ENCODE data around the gene ANKRD9.
"Not testable (repeated sequence)": the region's sequence is repeated elsewhere in the genome, so short reads cannot be mapped to it uniquely, and the experiment has no call there.

The ANKRD9 gene, protein sequence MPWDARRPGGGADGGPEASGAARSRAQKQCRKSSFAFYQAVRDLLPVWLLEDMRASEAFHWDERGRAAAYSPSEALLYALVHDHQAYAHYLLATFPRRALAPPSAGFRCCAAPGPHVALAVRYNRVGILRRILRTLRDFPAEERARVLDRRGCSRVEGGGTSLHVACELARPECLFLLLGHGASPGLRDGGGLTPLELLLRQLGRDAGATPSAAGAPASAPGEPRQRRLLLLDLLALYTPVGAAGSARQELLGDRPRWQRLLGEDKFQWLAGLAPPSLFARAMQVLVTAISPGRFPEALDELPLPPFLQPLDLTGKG

DNA sequence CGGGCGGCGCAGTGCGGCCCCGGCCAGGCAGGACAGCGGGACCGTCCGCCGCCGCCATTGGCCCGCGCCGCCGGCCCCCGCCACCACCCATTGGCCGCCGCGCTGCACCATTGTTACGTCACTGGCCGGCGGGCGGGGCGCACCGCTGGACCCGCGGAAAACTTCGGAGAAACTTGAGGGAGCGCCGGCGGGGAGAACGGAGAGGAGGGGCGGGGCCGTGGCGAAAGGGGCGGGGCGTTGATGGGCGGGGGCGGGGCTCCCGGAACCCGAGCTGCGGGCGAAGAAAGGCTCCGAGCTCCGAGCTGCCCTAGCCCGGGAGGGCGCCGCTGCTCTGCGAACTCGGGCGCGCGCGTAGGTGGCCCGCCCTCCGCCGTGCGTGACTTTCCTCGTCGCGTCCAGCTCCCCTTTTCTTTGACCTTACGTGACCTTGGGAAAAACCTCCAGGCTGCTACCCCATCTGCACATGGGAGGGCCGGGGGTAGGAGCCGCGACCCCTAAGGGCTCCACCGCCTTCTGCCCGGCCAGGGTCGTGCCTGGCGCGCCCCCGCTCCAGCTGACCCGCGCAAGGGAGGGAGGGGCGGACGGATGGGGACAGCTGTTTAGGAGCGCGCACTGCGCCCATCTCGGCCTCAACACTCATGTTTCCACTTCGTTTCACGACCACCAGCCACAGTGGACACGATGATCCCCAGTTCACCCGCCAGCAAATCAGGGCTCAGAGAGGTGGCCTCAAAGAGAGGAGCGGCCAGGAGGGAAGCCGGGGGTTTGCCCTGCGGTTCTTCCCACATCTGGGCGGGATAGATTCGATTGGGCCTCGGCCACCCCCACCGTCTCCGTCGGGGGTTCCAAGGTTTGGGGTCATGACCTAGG lies at the start of gene ANKRD9:
TSS of gene ANKRD9 (minus strand) at position 31 of the 870 bp plus-strand sequence. CDS start 1,887 bp downstream, outside the sequence.
- DNase-seq: peak; percentile 87 to 91

DNA sequence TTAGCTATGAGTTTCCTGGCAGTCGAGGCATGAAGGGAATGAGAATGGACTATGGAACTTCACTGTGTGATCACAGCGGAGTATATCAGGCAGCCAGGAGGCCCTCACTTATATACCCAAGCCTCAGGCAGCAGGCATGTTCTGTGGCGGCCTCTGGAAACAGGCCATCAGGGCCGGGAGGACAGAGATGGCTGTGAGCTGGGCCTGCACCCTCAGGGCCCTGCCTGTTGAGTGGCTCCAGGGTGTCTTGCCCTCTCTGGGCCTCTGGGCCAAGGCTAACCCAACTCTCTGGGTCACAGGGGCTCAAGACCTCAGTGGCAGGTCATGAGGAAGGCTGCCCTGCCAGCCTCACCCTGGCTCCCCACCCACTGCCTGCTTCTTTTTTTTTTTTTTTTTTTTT lies 49.0 kb upstream of the ANKRD9 start:
- no peak for DNase-seq

DNA sequence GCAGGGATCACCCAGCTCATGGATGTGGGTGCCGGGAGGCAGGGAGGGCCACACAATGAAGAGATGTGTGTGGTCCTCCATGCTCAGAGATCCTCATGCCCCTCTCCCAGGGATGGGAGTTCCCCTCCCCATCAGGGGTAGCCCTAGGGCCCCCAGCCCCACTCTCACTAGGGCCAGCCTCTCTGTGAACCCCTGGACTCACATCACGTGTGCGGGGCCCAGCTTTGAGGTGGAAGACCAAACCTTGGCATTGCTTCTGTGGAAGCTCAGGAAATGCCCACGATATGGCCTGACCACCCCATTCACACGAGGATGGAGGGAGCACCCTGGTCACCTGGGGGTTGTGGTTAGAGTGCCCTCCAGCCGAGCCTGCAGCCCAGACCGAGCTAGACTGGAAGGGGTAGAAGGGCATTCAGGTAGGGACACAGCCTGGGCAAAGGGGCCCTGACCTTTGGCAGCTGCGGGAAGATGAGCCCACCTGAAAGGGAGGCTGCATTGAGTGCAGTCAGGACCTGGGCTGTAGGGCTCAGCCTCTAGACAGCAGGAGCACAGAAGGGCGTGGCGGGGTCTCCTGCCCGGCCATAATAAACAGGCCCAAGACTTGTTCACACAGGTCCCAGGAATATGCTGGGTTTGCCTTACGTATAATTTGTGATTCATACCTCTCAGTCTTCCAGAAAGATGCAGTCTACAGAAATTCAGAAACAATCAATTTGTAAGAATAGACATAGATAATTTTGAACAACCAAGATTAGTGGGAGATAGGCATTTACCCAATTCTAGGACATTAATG lies 48.1 kb upstream of the ANKRD9 start:
- DNase-seq: no peak

DNA sequence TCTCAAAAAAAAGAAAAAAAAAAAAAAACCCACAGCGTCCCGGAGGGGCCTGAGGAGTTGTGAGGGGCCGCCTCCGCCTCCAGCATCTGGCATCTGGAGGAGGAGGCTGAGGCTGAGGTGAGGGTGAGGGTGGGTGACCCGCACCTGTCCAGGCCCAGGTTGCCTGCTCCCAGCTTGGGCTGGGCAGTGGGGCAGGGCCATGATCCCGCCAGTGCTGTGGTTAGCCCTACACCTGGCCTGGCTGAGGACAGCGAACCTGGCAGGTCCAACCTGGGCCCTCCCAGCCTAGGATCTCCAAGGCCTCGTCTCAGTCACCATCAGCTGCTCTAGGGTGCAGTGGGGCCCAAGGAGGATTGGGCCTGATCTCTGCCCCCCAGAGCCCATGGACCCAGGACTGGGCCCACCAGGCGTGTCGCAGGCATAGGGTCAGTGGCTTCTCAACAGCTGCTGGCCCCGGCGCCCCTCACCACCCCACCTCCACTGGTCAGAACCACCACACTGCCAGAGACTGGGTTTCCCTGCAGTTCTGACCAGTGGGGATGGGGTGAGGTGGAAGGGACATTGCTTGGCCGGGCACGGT lies 46.6 kb upstream of the ANKRD9 start:
- DNase-seq: no peak

DNA sequence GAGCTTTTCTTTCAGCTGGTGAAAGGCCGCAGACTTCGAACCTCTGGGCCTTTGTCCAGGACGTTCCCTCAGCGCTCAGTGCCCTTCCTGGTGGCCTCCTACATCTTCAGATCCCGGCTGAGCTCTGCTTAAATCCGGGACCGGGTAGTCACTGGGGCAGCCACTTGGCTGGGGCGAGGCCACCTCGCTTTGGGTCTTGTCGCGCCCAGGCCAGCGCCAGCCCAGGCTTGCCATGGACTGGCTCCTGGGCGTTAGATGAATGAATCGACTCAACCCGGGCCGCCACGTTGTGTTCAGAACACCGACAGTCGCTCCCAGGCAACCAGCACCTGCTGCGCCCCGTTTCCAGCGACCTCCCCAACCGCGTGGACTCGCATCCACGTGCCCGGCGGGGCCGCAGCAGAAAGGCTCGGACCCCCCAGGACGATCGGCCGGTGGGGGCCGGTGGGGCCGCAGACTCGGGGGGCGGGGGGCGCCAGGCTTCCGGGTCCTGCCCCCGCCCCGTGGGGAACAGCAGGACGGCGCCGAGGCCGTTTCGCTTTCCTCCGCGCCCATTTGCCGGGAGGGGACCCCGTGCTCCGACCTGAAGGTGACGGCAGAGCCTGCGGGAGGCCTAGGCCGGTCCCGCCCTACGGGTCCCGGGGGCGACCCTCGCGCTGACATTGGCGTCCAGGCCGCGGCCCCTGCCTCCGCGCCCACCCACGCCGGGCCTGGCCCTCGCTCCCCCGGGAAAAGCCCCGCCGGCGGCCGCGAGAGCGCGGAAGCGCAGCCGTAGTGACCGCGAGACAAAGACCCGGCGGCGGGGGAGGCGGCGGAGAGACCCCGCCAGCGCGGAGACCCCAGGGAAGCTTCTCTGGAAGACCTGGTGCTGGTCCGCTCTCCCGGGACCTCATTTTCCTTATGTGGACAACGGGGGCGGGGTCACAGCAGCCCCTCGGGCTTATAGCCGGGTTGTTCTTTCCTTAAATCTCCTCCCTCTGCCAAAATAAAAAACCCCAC lies 45.5 kb upstream of the ANKRD9 start:
- DNase-seq: peak; percentile 15 to 56

DNA sequence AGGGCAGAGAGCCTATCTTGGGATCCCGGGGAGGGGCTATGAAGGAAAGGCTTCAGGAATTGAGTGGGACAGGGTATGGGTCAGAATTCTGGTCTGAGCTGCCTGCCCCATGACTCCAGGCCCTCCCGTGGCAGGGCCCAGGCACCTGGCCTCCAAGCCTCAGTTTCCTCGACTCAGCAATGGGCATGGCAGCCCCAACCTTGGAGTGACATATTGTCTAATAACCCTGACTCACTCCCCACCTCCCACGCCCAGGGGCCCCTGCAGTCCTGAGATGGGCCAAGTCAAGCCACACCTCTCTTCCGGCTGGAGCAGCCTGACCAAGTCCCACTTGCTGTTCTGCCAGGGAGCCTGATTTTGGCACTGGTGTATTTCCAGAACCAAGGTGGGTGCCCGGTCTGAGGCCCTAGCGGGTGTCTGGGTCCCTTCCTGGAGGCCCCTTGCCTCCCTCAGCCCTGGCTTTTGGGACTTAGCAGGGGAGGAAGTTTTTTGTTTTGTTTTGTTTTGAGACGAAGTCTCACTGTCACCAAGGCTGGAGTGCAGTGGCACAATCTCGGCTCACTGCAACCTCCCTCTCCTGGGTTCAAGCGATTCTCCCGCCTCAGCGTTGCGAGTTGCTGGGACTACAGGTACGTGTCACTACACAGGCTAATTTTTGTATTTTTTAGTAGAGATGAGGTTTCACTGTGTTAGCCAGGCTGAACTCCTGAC lies 42.6 kb upstream of the ANKRD9 start:
- DNase-seq: no peak

DNA sequence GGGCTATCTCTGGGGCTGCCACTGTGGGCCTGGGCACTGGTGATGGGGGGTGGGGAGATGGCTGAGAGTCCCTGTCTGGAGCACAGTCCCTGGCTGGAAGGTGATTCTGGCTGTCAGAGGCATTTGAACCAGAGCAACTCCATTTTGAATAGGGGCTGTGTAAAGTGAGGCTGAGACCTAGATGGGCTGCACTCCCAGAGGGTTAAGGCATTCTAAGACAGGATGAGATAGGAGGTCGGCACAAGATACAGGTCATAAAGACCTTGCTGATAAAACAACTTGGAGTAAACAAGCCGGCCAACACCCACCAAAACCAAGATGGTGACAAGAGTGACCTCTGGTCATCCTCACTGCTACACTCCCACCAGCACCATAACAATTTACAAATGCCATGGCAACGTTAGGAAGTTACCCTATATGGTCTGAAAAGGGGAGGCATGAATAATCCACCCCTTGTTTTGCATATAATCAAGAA lies 41.4 kb upstream of the ANKRD9 start:
- not testable (repeated sequence) for DNase-seq

DNA sequence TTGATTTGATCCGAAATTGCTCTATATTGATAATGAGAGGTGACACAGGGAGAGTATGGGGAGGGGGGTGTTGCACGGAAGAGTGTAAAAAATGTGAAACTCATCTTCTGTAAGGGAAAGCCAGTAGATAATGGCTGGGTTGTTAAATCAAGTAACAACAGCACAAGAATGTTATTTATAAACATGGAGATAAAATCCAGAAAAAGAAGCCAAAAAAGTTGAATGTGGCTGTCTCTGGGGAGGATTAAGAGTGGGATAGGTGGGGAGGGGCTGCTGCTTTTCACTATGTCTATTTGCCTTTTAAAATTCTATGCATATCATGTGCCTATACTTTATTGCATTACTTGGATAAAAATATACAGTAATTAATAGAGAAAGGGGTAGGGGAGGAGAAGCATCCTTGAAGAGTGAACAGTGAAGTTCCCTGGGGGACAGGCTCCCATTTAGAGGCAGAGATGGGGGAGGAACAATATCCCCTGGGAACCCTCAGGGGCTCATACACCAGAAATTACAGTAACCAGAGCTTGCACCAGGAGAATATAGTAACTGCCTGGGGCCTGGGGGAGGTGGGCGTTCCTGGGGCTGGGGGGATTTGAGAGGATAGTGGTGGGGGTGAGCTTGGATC lies 39.2 kb upstream of the ANKRD9 start:
- DNase-seq: no peak

DNA sequence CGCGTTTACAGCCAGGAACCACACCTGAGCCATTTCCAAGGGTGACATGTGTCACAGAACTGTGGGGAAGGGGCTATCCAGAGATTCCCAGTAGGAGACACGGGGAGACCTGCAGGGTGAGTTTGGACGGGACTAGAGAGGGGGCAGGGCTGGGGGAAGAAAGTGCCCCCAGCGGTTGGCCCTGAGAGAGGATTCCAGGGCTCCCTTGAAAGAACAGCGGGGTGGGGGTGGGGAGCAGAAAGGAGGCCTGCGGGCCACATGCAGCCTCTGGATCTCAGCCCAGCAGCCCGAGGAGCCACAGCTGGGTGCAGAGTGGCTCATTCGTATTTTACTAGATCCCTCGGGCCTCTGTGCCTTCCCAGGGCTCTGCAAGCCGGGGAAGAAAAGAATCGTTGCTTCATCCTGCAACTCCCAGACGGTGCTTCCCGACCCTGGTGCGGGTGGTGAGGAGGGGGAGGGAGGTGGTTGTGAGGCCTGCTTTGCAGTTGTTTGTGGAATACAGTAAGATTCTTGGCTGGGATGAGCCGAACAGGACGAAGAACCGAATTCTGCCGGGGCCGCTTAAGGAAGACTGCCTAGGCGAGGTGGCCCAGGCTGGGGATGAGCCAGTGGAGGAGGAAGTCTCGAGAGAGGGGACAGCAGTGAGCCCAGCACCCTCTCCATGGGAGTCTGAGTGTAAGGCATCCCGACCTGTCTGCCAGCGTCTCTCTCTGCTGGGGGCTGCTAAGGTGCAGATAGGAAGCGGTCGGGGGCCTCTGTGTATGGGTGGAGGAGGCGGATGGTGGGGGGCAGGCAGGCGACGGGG lies 36.1 kb upstream of the ANKRD9 start:
- DNase-seq: no peak

DNA sequence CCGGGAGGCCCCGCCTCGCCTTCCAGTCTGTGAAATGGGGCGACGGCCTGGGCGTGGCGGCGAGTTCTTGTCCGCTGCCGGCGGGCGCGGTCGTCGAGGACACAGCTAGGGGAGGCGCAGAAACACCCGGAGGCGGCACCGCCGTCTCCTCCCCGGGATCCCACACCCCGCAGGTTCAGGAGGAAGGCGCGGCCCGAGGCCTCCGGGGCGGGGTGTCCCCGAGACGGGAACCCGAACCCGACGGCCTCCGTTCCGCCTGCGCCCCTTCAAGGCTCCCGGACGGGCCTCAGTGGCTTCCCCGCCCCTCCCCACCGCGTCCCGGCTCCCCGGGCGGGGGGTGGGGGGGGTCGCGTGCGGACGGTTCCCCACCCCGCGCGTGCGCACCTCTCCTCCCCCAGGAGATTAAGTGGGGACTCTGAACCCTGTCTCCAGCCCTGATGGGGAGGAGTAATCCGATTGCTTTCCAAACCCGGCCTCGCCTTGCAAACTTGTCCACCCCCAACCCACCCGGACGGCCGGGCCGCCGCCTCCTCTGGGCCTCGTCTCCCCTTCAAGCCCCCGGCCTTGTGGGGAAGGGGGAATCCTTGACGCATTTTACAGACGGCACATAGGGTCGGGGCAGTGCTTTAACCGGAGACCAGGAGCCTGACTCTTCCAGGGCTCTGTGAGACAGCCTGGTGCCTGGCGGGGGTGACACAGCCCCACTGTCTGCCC lies 35.3 kb upstream of the ANKRD9 start:
- no peak for DNase-seq

DNA sequence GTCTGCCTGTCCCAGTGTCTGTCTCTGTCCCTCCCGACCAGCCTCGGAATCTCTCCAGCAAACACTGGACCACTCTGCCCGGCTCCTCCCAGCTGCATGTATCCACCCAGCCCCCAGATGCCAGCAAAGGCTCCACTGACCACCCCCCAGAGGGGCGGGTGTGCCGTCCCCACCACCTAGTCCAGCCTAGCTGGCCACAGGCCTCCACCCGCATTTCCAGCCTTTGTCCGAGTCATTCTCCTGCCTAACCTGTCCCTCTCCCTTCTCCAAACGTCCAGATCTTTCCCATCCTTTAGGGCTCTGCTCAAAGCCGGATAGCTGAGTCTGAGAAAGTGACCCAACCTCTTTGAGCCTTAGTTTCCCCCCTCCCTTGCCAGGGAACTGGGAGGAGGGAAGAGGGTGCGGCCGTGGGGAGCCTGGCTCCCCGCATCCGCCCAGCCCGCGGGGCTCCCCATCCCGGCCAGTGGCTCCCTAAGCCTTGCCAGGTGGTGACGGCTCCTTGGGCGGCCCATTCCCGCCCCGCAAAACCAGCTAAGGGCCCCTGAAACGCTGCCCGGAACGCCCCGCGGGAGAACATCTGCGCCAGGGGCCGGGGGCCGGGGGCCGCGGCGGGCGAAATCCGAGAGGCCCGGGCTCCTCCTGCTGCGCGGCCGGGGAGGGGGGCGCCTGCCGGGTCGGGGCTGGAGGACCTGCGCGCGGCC lies 34.6 kb upstream of the ANKRD9 start:
- DNase-seq: no peak

DNA sequence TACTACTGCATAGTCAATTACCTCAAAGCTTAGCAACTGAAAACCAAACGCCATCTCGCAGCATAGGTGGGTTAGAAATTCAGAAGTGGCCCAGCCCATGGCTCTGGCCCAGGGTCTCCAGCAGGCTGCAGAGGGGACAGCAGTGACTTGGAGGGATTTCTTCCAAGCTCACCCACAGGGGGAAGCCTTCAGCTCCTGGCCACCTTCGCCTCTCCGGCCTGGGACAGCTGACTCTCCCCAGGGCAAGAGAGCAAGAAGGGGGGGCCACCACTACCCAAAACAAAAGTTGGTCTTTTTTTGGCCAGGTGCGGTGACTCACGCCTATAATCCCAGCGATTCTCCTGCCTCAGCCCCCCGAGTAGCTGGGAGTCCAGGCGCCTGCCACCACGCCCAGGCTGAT lies 32.2 kb upstream of the ANKRD9 start:
- DNase-seq: no peak

DNA sequence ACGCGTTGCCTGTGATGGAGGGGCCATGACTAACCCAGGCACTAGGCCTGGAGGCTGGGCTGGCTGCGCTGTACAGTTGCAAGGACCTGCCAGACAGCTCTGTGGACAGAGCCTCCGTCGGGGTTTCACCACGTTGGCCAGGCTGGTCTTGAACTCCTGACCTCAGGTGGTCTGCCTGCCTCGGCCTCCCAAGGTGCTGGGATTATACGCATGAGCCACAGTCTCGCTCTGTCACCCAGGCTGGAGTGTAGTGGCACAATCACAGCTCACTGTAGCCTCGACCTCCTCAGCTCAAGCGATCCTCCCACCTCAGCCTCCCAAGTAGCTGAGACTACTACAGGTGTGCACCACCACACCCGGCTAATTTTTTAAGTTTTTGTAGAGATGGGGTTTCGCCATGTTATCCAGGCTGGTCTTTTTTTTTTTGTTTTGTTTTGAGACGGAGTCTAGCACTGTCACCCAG lies 31.5 kb upstream of the ANKRD9 start:
- not testable (repeated sequence) for DNase-seq

DNA sequence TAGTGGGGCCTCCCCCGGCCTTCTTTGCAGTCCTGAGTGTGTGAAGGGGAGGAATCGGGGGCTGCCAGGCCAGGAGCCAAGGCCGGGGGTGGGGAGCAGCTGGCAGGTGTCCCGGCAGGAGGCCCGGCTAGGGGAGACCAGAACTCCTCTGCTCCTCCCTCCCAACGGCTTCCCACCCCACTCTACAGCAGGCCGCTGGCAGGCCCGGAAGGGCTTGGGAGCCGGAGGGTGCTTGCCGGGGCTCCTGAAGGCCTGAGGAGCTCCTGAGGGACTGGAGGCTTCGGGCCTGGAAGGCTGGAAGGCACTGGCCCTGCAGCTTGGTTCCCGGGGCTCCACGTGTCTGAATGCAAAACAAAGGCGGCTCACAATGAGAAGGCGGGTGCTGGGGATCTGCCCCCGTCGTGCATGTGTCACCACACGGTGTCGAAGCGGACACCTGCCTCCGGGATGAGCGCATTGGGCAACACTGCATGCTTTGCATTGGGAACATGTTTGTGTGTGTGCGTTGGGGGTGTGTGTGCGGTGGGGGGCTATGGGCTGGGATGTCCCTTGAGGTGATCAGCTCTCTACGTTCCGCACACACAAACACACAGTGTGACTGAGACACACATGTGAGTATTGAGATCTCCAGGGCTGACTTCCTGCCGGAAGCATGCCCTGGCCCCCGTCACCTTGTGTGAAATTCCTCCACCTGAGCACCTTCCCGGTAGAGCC lies 30.9 kb upstream of the ANKRD9 start:
- no peak for DNase-seq

DNA sequence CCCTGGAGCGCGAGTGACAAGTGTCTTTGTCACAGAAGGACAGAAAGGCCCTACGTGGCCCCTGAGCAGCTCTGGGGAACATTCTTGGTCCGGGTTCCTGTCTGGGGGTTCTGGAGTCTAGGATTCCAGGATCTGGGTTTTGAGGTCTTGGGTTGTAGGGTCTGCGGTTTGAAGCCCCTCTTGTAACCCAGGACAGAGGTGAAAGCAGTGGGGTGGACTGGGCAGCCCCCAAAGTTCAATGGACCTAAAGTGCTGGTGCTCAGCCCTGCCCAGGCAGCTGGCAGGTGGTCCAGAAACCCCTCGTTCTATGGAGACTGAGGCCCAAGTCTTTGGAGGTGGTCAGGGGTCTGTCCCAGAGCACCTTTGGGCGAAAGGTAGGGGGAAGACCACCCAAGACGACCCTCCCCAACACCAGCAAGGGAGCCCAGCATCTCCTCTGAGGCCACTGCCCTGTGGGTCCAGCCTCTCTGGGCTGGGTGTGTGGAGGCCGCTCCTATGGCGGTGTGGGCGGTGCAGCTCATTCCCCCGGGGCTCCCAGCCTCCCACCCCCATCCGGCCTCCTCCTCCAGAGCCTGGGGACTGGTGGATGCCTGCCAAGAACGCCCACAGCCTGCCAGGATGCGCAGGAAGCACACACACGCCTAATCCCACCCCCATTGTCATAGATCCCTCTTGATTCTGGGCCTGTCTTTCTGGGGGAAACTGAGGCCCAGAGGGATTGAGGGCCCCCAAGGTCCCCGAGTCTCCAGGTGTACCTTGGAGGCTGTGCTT lies 30.2 kb upstream of the ANKRD9 start:
- DNase-seq: no peak
